GM19099 (cell line): Measurements from ENCODE around the gene LRRD1.

ENCODE experiments used
- POLR2A ChIP-seq: IDR thresholded peaks from 3 replicates; pipeline ENCODE4 v1.6.1; 2011; ENCODE audit warnings: low read depth; ENCODE audit not compliant: insufficient read length; ENCODE audit errors: extremely low read depth

Gene LRRD1

DNA sequence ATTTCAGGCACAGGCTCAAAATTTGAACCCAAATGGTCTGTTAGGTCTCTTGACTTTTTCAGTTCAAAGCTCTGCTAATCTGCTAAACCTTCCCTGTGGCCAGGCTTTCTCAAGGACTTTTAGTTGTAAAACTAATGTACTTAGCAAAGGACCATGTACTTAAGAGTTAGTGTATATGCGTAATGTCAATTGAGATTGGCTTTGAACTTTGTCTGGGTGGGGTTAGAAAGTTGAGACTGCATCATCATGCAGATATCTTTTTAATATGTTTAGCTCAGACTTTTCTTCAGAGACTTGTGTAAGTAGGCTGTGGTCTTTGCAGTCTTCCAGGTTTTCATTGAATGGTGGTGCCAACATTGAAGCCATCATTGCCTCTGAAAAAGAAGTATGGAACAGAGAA lies 78.4 kb downstream of the LRRD1 start:
- TF ChIP-seq POLR2A = no peak

DNA sequence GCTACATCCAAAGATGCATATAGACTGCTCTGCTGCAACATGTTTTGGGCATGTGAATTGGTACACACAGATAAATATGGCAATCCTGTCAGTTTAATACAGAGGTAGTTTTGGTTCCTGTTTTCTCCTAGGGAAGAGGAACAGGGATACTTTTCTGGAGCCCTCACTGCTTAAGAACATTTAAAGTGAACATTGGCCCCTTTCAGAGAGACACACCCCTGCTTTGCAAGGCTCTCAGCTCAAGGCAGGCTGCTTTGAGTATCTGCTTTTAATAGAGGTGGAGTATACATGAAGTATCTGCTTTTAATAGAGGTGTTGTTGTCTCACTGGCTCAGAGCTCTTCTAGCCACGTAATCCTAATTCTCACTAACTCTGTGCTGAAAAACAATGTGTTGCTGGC lies 83.6 kb downstream of the LRRD1 start:
- no peak for TF ChIP-seq POLR2A
